HepG2 (cell line): ENCODE measurements around the gene VEGFB. TPM values are rescaled to one million over a fixed set of nuclear protein-coding genes. Genes with fewer than 3 reads are reported as not detected.

Experiments
- ATAC-seq: fragments of 200-7000 bp; cut with Tn5 transposase; 3 replicates; pipeline ENCODE4 v1.9.1; 2020; ENCODE audit warnings: mild to moderate bottlenecking, moderate library complexity
- BruUV-seq: library from RNA; stranded (reverse); fragments of 400-500 nt; replicated peaks from 2 replicates; lab custom pipeline; 2021; lab: Mats Ljungman, UMichigan
- CTCF ChIA-PET: fragments of 300-600 bp; formaldehyde crosslinking; extraction: SDS; loops from one replicate; lab custom pipeline; 2021; ENCODE audit warnings: low total read pairs, inconsistent platforms, low intra/inter-chr PET ratio; lab: Yijun Ruan, JAX
- POLR2A ChIA-PET: fragments of 350-600 bp; sonication (Branson Sonifier 250); formaldehyde crosslinking; loops from one replicate; lab custom pipeline; 2020; ENCODE audit warnings: antibody characterized with exemption, inconsistent platforms; lab: Yijun Ruan, JAX
- DNase-seq: peaks from one replicate; pipeline ENCODE4 v3.0.0-alpha.2; 2015; ENCODE audit warnings: low spot score
- FAIRE-seq: peaks from 3 replicates; lab custom pipeline; 2011; peaks lifted over from hg19 to GRCh38; lab: Jason Lieb, UNC
- H2AFZ ChIP-seq: one replicate; pipeline ENCODE4 v1.6.1; 2011; ENCODE audit warnings: low read length, inconsistent platforms
- H3K27ac ChIP-seq: fragments of 300-600 bp; 3 replicates; pipeline ENCODE4 v1.8.0; 2011; ENCODE audit warnings: mixed run types, mild to moderate bottlenecking, mixed read lengths, low read length, inconsistent platforms; ENCODE audit not compliant: insufficient read depth; ENCODE audit errors: extremely low read length
- H3K27me3 ChIP-seq, 2 experiments: fragments of 200-600 bp in 1 of 2; 2 replicates in 1 of 2; 3 replicates in 1 of 2; pipeline versions ENCODE4 v1.6.0 to v1.8.0; 2011; ENCODE audit warnings: low read length in 2 of 2, mild to moderate bottlenecking in 2 of 2, moderate library complexity in 2 of 2, inconsistent platforms in 1 of 2; ENCODE audit not compliant: insufficient read depth in 2 of 2, control insufficient read depth in 1 of 2
- H3K36me3 ChIP-seq, 2 experiments: fragments of 200-600 bp in 1 of 2; replicated peaks in 1 of 2; 2 replicates in 1 of 2; 3 replicates in 1 of 2; pipeline versions ENCODE4 v1.5.1 to v1.8.0; 2011; ENCODE audit warnings: low read length in 2 of 2, inconsistent platforms in 1 of 2; ENCODE audit not compliant: insufficient read depth in 2 of 2, control insufficient read depth in 1 of 2
- H3K4me1 ChIP-seq: 2 replicates; pipeline ENCODE4 v1.5.1; 2012; ENCODE audit warnings: low read length, inconsistent platforms; ENCODE audit not compliant: insufficient read depth
- H3K4me2 ChIP-seq: 2 replicates; pipeline ENCODE4 v1.6.0; 2011; ENCODE audit warnings: low read depth, low read length, inconsistent platforms
- H3K4me3 ChIP-seq, 3 experiments: fragments of 200-600 bp in 1 of 3; sonication (generic), shearing (Covaris generic) in 1 of 3; replicated peaks in 1 of 3; 2 replicates each; pipeline ENCODE4 v1.5.1; 2011 to 2016; ENCODE audit warnings: low read length in 3 of 3, inconsistent platforms in 2 of 3, low read depth in 2 of 3, mild to moderate bottlenecking in 2 of 3, control low read depth in 1 of 3, mixed read lengths in 1 of 3; ENCODE audit not compliant: insufficient read depth in 1 of 3
- H3K79me2 ChIP-seq: one replicate; pipeline ENCODE4 v1.6.1; 2011; ENCODE audit warnings: low read length, inconsistent platforms; ENCODE audit not compliant: insufficient read depth
- H3K9ac ChIP-seq: 2 replicates; pipeline ENCODE4 v1.6.0; 2011; ENCODE audit warnings: mild to moderate bottlenecking, low read depth, low read length, inconsistent platforms; ENCODE audit not compliant: insufficient read depth
- H3K9me3 ChIP-seq: 2 replicates; pipeline ENCODE4 v1.5.1; 2012; ENCODE audit warnings: mild to moderate bottlenecking, low read length
- H4K20me1 ChIP-seq: 2 replicates; pipeline ENCODE4 v1.6.0; 2011; ENCODE audit warnings: inconsistent platforms, mild to moderate bottlenecking, low read length, moderate library complexity; ENCODE audit not compliant: insufficient read depth
- FOXK2 ChIP-seq: fragments of 450-650 bp; IDR thresholded peaks from 2 replicates; pipeline ENCODE4 v1.6.1; 2016
- HNRNPL ChIP-seq: fragments of 200-400 bp; formaldehyde crosslinking; IDR thresholded peaks from 2 replicates; pipeline ENCODE4 v1.6.1; 2017; ENCODE audit warnings: mild to moderate bottlenecking, low read depth, low read length
- HOXA5 ChIP-seq: sonication (generic); formaldehyde crosslinking; IDR thresholded peaks from 2 replicates; pipeline ENCODE4 v1.4.0; 2020; ENCODE audit warnings: missing genetic modification reagents
- NFIB ChIP-seq: sonication (generic); formaldehyde crosslinking; IDR thresholded peaks from 2 replicates; pipeline ENCODE4 v1.9.0; 2021; ENCODE audit warnings: missing genetic modification reagents, mild to moderate bottlenecking, borderline replicate concordance
- PHF20 ChIP-seq: sonication (generic); formaldehyde crosslinking; IDR thresholded peaks from 2 replicates; pipeline ENCODE4 v1.5.0; 2020; ENCODE audit warnings: mild to moderate bottlenecking, missing genetic modification reagents
- RNF2 ChIP-seq: fragments of 450-650 bp; conservative IDR thresholded peaks from 2 replicates; pipeline ENCODE4 v1.6.1; 2016; ENCODE audit warnings: low read depth
- SMARCC2 ChIP-seq: fragments of 450-650 bp; IDR thresholded peaks from 2 replicates; pipeline ENCODE4 v1.6.1; 2017; ENCODE audit warnings: antibody characterized with exemption, mild to moderate bottlenecking
- ZNF354B ChIP-seq: sonication (generic); formaldehyde crosslinking; IDR thresholded peaks from 2 replicates; pipeline ENCODE4 v1.8.0; 2022; ENCODE audit warnings: mild to moderate bottlenecking, missing genetic modification reagents
- ZNF383 ChIP-seq: sonication (generic); formaldehyde crosslinking; IDR thresholded peaks from 2 replicates; pipeline ENCODE4 v1.4.0; 2020; ENCODE audit warnings: missing genetic modification reagents, mild to moderate bottlenecking, borderline replicate concordance
- ZNF629 ChIP-seq: sonication (generic); formaldehyde crosslinking; conservative IDR thresholded peaks from 2 replicates; pipeline ENCODE4 v1.5.0; 2020; ENCODE audit warnings: missing genetic modification reagents
- WGBS: methylation state at CpG from one replicate; pipeline ENCODE4 v1.1.6; 2017; ENCODE audit warnings: low lambda C conversion rate; 5-methylcytosine and 5-hydroxymethylcytosine counted together
- in situ Hi-C: cut with HindIII; loops from 2 replicates; pipeline ENCODE4 v1.10.0; 2017; ENCODE audit warnings: low pct_unique_long_range_greater_than_20kb; ENCODE audit not compliant: extremely low pct_ligation_motif_present
- intact Hi-C: fragments of 100-400 bp; cut with micrococcal nuclease; formaldehyde crosslinking; loops from one replicate; pipeline ENCODE4 v1.10.0; 2022; ENCODE audit not compliant: unreplicated experiment
- polyA plus RNA-seq, 8 experiments: library from polyadenylated mRNA; depleted of rRNA in 3 of 8; stranded (reverse) in 7 of 8; unstranded in 1 of 8; fragments of >200 nt; fragmentation: Illumina TruSeq in 4 of 8; extraction: Trizol in 4 of 8; gene quantifications; 2 replicates each; pipeline versions ENCODE4 v1.2.1 to v1.2.3, GENCODE V29; 2011 to 2016; ENCODE audit warnings: low read depth in 4 of 8, missing spikeins in 1 of 8, mixed read lengths in 1 of 8; ENCODE audit not compliant: insufficient read depth in 1 of 8
- total RNA-seq, 5 experiments: library from RNA; depleted of rRNA; stranded (reverse); fragments of >200 nt; fragmentation: Illumina TruSeq; extraction: Trizol; gene quantifications; 2 replicates each; pipeline ENCODE4 v1.2.3, GENCODE V29; 2016; ENCODE audit warnings: low read depth in 1 of 5
- TF ChIP-seq, protein P1 (sequence below): sonication (generic); formaldehyde crosslinking; conservative IDR thresholded peaks from 2 replicates; pipeline ENCODE4 v1.4.0; 2020; ENCODE audit warnings: missing genetic modification reagents
- TF ChIP-seq, protein P2 (sequence below): sonication (generic); formaldehyde crosslinking; IDR thresholded peaks from 2 replicates; pipeline ENCODE4 v1.4.0; 2020; ENCODE audit warnings: missing genetic modification reagents
- TF ChIP-seq, protein P3 (sequence below): sonication (generic); formaldehyde crosslinking; IDR thresholded peaks from 2 replicates; pipeline ENCODE4 v1.5.0; 2020; ENCODE audit warnings: missing genetic modification reagents
- TF ChIP-seq, protein P4 (sequence below): sonication (generic); formaldehyde crosslinking; IDR thresholded peaks from 2 replicates; pipeline ENCODE4 v1.5.1; 2020; ENCODE audit warnings: mild to moderate bottlenecking, missing genetic modification reagents, moderate library complexity

VEGFB gene
- total and polyA plus RNA-seq, 2 of the 13 experiments (the other 11 are each of a cell fraction or from before 2014, with no cell fraction given), result 9.0 to 11.3 TPM

DNA sequence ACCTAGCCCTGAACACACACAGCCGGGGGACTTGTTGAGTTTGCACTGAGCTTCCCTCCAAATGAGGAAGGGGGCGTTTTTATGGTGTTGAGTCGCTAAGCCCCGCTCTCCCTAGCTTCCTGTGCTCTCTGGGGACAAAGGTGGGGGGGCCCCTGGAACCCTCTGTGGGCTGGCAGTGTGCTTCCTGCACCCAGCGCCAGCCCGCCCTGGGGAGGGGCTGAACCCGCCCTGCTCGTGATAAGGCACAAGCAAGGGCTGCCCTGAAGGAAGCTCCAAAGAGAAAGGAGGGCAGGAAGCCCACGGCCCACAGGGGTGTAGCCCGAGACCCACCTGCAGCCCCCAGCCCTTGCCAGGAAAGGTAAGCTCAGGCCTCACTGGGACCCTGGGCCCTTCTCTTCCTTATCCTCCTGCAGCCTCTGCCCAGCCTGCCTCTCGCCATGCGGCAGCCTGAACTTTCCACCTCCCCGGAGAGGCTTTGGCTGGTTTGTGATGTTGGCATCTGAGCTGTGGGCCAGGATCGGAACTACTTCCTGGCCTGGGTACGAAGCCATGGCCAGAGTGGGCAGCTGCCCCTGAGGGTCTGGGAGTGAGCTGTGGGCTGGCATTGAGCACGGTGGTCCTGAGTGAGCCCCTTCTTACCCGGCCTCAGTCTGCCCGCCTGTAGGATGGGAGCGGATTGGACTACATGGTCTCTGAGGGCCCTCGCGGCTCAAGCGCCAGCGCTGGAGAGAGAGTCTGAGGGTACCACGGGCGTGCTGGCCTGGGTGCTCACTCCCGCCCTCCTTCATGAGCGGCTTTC lies 27.7 kb upstream of the VEGFB start, which contains the start of gene FERMT3:
Gene FERMT3, plus strand, starts transcription at position 265 of the 799 bp plus-strand sequence. CDS start 644 bp downstream, outside the sequence.
- no peak within 1 kb of the TSS for H3K9ac ChIP-seq
- CTCF ChIA-PET, result no interaction called here
- 77% methylated on average over 6 of the region's 27 CpGs for WGBS
- H3K36me3 ChIP-seq, result peaks cover 20 to 24% of the 10 kb centered on the region in 2 experiments; a peak in 4 of 5 replicates
- H3K4me3 ChIP-seq, result no peak within 1 kb of the TSS
- intact Hi-C loops, result no loop called here
- H3K4me2 ChIP-seq, result no peak within 1 kb of the TSS
- in situ Hi-C loops, result no loop called here
- ATAC-seq (no peak; the same call in 2 of the 3 replicates), FAIRE-seq (no peak), DNase-seq (no peak)
- H3K4me1 ChIP-seq, result peaks cover 17% of the 10 kb centered on the region
- BruUV-seq, result no TSS peak
- 0 out of 2 replicates have a peak, but pooled peaks cover 2% of the 10 kb centered on the region for H4K20me1 ChIP-seq
- H3K9me3 ChIP-seq, result no peaks in the 10 kb centered on the region
- no peaks in the 10 kb centered on the region for H3K79me2 ChIP-seq
- H3K27ac ChIP-seq, result peak within 1 kb of the TSS; percentile 54
- POLR2A ChIA-PET, result interaction anchor here (1.4 to 3.8 kb wide), 3 partner anchors 21 to 63 kb away, joined by 5 to 18 read pairs (median 5); partner anchors contain the start of gene STIP1
- H3K27me3 ChIP-seq, result no peaks in the 10 kb centered on the region
- H2AFZ ChIP-seq, result no peak within 1 kb of the TSS
- no peak for TF ChIP-seq FOXK2
- TF ChIP-seq NFIB (CRISPR knock-in tag), result no peak
- TF ChIP-seq, protein P1, sequence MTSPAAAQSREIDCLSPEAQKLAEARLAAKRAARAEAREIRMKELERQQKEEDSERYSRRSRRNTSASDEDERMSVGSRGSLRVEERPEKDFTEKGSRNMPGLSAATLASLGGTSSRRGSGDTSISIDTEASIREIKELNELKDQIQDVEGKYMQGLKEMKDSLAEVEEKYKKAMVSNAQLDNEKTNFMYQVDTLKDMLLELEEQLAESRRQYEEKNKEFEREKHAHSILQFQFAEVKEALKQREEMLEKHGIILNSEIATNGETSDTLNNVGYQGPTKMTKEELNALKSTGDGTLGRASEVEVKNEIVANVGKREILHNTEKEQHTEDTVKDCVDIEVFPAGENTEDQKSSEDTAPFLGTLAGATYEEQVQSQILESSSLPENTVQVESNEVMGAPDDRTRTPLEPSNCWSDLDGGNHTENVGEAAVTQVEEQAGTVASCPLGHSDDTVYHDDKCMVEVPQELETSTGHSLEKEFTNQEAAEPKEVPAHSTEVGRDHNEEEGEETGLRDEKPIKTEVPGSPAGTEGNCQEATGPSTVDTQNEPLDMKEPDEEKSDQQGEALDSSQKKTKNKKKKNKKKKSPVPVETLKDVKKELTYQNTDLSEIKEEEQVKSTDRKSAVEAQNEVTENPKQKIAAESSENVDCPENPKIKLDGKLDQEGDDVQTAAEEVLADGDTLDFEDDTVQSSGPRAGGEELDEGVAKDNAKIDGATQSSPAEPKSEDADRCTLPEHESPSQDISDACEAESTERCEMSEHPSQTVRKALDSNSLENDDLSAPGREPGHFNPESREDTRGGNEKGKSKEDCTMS (CRISPR knock-in tag), result no peak
- TF ChIP-seq SMARCC2, result no peak
- TF ChIP-seq, protein P2, sequence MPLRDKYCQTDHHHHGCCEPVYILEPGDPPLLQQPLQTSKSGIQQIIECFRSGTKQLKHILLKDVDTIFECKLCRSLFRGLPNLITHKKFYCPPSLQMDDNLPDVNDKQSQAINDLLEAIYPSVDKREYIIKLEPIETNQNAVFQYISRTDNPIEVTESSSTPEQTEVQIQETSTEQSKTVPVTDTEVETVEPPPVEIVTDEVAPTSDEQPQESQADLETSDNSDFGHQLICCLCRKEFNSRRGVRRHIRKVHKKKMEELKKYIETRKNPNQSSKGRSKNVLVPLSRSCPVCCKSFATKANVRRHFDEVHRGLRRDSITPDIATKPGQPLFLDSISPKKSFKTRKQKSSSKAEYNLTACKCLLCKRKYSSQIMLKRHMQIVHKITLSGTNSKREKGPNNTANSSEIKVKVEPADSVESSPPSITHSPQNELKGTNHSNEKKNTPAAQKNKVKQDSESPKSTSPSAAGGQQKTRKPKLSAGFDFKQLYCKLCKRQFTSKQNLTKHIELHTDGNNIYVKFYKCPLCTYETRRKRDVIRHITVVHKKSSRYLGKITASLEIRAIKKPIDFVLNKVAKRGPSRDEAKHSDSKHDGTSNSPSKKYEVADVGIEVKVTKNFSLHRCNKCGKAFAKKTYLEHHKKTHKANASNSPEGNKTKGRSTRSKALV (CRISPR knock-in tag), result no peak
- 0 out of 2 replicates have a peak, but pooled peaks have one; percentile 4 for TF ChIP-seq HNRNPL
- TF ChIP-seq, protein P3, sequence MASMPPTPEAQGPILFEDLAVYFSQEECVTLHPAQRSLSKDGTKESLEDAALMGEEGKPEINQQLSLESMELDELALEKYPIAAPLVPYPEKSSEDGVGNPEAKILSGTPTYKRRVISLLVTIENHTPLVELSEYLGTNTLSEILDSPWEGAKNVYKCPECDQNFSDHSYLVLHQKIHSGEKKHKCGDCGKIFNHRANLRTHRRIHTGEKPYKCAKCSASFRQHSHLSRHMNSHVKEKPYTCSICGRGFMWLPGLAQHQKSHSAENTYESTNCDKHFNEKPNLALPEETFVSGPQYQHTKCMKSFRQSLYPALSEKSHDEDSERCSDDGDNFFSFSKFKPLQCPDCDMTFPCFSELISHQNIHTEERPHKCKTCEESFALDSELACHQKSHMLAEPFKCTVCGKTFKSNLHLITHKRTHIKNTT, result no peak
- TF ChIP-seq RNF2, result no peak
- TF ChIP-seq ZNF383 (CRISPR knock-in tag), result no peak
- TF ChIP-seq ZNF354B (CRISPR knock-in tag), result no peak
- TF ChIP-seq ZNF629, result peak; percentile 89
- TF ChIP-seq, protein P4, sequence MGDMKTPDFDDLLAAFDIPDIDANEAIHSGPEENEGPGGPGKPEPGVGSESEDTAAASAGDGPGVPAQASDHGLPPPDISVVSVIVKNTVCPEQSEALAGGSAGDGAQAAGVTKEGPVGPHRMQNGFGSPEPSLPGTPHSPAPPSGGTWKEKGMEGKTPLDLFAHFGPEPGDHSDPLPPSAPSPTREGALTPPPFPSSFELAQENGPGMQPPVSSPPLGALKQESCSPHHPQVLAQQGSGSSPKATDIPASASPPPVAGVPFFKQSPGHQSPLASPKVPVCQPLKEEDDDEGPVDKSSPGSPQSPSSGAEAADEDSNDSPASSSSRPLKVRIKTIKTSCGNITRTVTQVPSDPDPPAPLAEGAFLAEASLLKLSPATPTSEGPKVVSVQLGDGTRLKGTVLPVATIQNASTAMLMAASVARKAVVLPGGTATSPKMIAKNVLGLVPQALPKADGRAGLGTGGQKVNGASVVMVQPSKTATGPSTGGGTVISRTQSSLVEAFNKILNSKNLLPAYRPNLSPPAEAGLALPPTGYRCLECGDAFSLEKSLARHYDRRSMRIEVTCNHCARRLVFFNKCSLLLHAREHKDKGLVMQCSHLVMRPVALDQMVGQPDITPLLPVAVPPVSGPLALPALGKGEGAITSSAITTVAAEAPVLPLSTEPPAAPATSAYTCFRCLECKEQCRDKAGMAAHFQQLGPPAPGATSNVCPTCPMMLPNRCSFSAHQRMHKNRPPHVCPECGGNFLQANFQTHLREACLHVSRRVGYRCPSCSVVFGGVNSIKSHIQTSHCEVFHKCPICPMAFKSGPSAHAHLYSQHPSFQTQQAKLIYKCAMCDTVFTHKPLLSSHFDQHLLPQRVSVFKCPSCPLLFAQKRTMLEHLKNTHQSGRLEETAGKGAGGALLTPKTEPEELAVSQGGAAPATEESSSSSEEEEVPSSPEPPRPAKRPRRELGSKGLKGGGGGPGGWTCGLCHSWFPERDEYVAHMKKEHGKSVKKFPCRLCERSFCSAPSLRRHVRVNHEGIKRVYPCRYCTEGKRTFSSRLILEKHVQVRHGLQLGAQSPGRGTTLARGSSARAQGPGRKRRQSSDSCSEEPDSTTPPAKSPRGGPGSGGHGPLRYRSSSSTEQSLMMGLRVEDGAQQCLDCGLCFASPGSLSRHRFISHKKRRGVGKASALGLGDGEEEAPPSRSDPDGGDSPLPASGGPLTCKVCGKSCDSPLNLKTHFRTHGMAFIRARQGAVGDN, result peak; percentile 45
- no peak for TF ChIP-seq HOXA5 (CRISPR knock-in tag)
- TF ChIP-seq PHF20 (CRISPR knock-in tag), result no peak
